GM18505 (cell line): Measurements from ENCODE around the gene ATP5MC2.

ENCODE experiments used
- ATAC-seq: cut with Tn5 transposase; IDR thresholded peaks from one replicate; pipeline ENCODE4 v1.9.1; 2021; ENCODE audit not compliant: unreplicated experiment
- POLR2A ChIP-seq: IDR thresholded peaks from 4 replicates; pipeline ENCODE4 v1.6.1; 2011; ENCODE audit warnings: borderline replicate concordance; ENCODE audit not compliant: insufficient read depth, insufficient read length; ENCODE audit errors: extremely low read depth

ATP5MC2 gene

DNA sequence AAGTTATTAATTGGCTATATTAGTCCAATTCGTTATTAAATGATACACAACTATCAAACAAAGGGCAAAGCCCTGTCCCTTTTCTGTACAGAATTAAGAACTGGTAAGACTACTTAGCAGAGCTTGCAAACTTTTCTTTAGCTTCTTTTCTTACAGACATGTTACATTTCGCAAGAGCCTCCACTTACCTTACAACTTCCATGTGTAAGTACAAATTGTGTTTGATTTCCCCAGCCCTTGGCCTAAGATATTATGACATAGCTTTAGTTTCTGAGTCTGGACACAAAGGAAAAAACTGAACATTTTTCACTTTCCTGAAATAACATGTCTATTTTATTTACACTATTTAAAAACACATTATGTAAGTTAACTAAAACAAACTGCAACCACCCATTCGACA is 51.4 kb downstream of the ATP5MC2 start:
- no peak for TF ChIP-seq POLR2A
- ATAC-seq = no peak

DNA sequence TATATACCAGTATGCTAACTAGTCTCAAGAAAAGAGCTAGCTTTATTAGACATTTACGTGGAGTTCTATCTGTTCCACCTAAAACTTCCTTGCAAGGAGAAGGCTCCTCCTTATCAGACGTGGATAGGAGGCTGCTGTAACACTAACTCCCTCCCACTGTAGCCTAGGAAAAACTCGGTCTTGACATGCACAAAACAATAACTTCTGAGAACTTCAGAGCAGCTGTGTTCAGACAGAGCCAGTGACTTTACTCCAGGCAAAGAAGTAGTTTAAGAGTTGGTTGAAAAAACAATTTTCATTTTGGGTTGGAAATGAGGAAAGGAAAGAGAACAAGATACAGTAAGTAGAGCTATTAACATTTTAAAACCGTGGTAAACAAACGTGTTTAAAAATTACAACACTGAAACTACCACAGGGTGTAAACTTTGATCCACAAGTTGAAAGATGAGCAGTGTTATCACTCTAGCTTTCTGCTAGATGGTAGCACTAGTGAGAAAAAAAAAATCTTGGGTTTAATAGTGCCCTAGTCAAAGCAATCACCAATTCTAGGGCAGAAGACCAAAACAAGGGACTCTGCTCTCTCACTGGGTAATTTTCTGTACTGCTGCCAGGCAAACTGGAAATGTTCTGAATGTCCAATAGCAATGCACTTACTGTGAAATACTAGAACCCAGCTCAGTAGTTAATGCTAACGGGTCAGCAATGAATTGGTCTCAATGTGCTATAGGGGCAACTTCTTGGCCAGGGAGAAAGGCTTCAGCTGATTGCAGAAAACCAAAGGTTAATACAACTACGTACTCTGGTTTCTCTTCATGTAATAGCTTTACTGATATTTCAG is 52.1 kb downstream of the ATP5MC2 start:
- no peak for TF ChIP-seq POLR2A
- no peak for ATAC-seq

DNA sequence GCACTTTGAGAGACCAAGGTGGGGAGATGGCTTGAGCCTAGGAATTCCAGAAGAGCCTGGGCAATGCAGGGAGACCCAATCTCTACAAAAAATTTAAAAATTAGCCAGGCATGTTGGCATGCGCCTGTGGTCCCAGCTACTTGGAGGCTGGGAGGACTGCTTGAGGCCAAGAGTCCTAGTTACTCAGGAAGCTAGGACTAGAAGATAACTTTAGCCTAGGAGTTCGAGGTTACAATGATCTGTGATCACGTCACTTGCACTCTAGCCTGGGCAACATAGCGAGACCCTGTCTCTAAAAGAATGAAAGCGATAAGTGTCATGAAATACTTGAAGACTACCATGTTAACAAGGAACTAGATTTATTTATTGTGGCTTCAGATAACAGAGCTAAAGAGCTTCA is 53.2 kb downstream of the ATP5MC2 start:
- ATAC-seq = no peak
- TF ChIP-seq POLR2A = no peak

DNA sequence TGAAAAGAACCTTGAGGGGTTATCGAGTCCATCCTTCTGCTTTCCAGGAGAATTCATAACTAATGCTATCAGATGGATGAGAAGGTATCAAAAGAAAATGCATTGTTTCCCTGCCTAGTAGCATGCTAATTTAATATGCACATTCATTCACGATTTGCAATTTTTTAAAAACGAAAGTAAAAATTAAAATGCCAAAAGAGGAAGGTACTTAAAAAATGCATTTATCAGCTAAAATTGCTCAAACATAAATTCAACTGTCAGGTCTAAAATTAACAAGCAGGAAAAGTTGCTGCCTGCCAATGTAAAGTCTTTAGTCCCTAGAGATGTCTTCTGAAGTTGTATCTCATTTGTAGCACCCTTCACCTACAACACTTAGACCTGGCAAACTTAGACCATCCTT is 57.6 kb downstream of the ATP5MC2 start:
- no peak for TF ChIP-seq POLR2A
- ATAC-seq = no peak

GRCh38 chr12:53617700-53618099 is 58.2 kb downstream of the ATP5MC2 start:
- TF ChIP-seq POLR2A = no peak
- no peak for ATAC-seq

- ATAC-seq = no peak
- TF ChIP-seq POLR2A = no peak
Observed at GRCh38 chr12:53616950-53617349, 58.9 kb downstream of the ATP5MC2 start.
